ENCODE data around the gene ARIH2. TPM values are rescaled to one million over a fixed set of nuclear protein-coding genes. Genes with fewer than 3 reads are reported as not detected.

Gene ARIH2
- total and polyA plus RNA-seq, 9 of the 15 experiments (the other 6 are each of a cell fraction or from before 2014, with no cell fraction given) = 27.0 to 120 (median 108) TPM

GRCh38 chr3:48918388-48919214, at the start of gene ARIH2 (continued):
- TF ChIP-seq, protein P1, sequence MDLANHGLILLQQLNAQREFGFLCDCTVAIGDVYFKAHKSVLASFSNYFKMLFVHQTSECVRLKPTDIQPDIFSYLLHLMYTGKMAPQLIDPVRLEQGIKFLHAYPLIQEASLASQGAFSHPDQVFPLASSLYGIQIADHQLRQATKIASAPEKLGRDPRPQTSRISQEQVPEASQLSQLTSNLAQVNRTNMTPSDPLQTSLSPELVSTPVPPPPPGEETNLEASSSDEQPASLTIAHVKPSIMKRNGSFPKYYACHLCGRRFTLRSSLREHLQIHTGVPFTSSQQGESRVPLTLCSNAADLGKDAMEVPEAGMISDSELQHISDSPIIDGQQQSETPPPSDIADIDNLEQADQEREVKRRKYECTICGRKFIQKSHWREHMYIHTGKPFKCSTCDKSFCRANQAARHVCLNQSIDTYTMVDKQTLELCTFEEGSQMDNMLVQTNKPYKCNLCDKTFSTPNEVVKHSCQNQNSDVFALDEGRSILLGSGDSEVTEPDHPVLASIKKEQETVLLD (IDR thresholded peaks at IDR 0.05) = no peak
- TF ChIP-seq, protein P2, sequence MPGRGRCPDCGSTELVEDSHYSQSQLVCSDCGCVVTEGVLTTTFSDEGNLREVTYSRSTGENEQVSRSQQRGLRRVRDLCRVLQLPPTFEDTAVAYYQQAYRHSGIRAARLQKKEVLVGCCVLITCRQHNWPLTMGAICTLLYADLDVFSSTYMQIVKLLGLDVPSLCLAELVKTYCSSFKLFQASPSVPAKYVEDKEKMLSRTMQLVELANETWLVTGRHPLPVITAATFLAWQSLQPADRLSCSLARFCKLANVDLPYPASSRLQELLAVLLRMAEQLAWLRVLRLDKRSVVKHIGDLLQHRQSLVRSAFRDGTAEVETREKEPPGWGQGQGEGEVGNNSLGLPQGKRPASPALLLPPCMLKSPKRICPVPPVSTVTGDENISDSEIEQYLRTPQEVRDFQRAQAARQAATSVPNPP (IDR thresholded peaks at IDR 0.05; ENCODE audit: borderline replicate concordance, insufficient read depth, insufficient read length) = no peak
- TF ChIP-seq, protein P3, sequence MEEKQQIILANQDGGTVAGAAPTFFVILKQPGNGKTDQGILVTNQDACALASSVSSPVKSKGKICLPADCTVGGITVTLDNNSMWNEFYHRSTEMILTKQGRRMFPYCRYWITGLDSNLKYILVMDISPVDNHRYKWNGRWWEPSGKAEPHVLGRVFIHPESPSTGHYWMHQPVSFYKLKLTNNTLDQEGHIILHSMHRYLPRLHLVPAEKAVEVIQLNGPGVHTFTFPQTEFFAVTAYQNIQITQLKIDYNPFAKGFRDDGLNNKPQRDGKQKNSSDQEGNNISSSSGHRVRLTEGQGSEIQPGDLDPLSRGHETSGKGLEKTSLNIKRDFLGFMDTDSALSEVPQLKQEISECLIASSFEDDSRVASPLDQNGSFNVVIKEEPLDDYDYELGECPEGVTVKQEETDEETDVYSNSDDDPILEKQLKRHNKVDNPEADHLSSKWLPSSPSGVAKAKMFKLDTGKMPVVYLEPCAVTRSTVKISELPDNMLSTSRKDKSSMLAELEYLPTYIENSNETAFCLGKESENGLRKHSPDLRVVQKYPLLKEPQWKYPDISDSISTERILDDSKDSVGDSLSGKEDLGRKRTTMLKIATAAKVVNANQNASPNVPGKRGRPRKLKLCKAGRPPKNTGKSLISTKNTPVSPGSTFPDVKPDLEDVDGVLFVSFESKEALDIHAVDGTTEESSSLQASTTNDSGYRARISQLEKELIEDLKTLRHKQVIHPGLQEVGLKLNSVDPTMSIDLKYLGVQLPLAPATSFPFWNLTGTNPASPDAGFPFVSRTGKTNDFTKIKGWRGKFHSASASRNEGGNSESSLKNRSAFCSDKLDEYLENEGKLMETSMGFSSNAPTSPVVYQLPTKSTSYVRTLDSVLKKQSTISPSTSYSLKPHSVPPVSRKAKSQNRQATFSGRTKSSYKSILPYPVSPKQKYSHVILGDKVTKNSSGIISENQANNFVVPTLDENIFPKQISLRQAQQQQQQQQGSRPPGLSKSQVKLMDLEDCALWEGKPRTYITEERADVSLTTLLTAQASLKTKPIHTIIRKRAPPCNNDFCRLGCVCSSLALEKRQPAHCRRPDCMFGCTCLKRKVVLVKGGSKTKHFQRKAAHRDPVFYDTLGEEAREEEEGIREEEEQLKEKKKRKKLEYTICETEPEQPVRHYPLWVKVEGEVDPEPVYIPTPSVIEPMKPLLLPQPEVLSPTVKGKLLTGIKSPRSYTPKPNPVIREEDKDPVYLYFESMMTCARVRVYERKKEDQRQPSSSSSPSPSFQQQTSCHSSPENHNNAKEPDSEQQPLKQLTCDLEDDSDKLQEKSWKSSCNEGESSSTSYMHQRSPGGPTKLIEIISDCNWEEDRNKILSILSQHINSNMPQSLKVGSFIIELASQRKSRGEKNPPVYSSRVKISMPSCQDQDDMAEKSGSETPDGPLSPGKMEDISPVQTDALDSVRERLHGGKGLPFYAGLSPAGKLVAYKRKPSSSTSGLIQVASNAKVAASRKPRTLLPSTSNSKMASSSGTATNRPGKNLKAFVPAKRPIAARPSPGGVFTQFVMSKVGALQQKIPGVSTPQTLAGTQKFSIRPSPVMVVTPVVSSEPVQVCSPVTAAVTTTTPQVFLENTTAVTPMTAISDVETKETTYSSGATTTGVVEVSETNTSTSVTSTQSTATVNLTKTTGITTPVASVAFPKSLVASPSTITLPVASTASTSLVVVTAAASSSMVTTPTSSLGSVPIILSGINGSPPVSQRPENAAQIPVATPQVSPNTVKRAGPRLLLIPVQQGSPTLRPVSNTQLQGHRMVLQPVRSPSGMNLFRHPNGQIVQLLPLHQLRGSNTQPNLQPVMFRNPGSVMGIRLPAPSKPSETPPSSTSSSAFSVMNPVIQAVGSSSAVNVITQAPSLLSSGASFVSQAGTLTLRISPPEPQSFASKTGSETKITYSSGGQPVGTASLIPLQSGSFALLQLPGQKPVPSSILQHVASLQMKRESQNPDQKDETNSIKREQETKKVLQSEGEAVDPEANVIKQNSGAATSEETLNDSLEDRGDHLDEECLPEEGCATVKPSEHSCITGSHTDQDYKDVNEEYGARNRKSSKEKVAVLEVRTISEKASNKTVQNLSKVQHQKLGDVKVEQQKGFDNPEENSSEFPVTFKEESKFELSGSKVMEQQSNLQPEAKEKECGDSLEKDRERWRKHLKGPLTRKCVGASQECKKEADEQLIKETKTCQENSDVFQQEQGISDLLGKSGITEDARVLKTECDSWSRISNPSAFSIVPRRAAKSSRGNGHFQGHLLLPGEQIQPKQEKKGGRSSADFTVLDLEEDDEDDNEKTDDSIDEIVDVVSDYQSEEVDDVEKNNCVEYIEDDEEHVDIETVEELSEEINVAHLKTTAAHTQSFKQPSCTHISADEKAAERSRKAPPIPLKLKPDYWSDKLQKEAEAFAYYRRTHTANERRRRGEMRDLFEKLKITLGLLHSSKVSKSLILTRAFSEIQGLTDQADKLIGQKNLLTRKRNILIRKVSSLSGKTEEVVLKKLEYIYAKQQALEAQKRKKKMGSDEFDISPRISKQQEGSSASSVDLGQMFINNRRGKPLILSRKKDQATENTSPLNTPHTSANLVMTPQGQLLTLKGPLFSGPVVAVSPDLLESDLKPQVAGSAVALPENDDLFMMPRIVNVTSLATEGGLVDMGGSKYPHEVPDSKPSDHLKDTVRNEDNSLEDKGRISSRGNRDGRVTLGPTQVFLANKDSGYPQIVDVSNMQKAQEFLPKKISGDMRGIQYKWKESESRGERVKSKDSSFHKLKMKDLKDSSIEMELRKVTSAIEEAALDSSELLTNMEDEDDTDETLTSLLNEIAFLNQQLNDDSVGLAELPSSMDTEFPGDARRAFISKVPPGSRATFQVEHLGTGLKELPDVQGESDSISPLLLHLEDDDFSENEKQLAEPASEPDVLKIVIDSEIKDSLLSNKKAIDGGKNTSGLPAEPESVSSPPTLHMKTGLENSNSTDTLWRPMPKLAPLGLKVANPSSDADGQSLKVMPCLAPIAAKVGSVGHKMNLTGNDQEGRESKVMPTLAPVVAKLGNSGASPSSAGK (IDR thresholded peaks at IDR 0.05) = peak; percentile 27; the same call in 1 of the 2 replicates
- no peak for TF ChIP-seq DIDO1 (tag; IDR thresholded peaks at IDR 0.05; ENCODE audit: low read depth)
- no peak for TF ChIP-seq FOXK1 (CRISPR knock-in tag; IDR thresholded peaks at IDR 0.05; ENCODE audit: borderline replicate concordance)
- peak; percentile 82 for TF ChIP-seq C11orf30 (IDR thresholded peaks at IDR 0.05; ENCODE audit: low read depth)
- peak; percentile 79 for TF ChIP-seq JUND (IDR thresholded peaks at IDR 0.05; ENCODE audit: borderline replicate concordance, low read depth, low read length)
- no peak; the same call in 2 of the 3 replicates for TF ChIP-seq JUND (tag; IDR thresholded peaks at IDR 0.05; ENCODE audit: borderline replicate concordance, low read depth, low read length)
- no peak for TF ChIP-seq ZNF311 (CRISPR knock-in tag; IDR thresholded peaks at IDR 0.05)
- no peak for TF ChIP-seq ILF3 (IDR thresholded peaks at IDR 0.05; ENCODE audit: borderline replicate concordance)
- TF ChIP-seq SUPT5H (IDR thresholded peaks at IDR 0.05) = peak; percentile 86
